Measurements from ENCODE around the gene ADAMTSL1. TPM values are rescaled to one million over a fixed set of nuclear protein-coding genes. Genes with fewer than 3 reads are reported as not detected.

Gene ADAMTSL1
- total and polyA plus RNA-seq, 2 donors (not counting 3 experiments of a cell fraction or from before 2014, with no cell fraction given), result 15.0 to 18.4 TPM

DNA sequence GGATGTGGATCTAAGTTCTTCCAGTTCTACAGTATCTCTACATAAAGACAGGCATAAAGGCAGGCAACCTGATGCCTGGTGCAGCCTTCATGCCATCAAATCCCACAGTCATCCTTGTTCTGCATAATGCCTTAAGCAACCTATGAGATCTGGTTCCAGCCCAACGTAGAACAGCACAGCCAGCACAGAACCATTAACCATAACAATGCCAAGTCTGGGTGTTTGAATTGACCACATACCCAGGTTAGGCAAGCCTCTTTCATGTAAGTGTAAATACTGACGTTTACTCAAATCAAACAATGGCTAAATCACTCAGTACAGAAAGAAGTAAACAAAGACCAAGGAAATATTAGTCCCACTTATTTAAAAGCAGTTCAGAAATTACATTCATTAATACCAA is 195.0 kb downstream of the ADAMTSL1 start:
- Histone ChIP-seq H3K9me3 (replicated peaks; ENCODE audit: control insufficient read depth, insufficient read depth, low read length) (no peaks in the 10 kb centered on the region), H3K9ac (replicated peaks; ENCODE audit: extremely low read depth, insufficient read depth, low read length) (no peak overlapping the region), H3K4me2 (ENCODE audit: insufficient read depth, low read length) (no peak overlapping the region), H3K4me1 (ENCODE audit: control insufficient read depth, extremely low read depth, insufficient read depth, low read length) (no peaks in the 10 kb centered on the region), H3K4me3 (replicated peaks in 1 of 3; ENCODE audit: insufficient read depth in 1 of 3, low read depth in 1 of 3, low read length in 3 of 3) (no peak overlapping the region), H4K20me1 (replicated peaks; ENCODE audit: control insufficient read depth, extremely low read depth, insufficient read depth, low read length) (no peaks in the 10 kb centered on the region), H3K9me1 (replicated peaks; ENCODE audit: control insufficient read depth, extremely low read depth, insufficient read depth, low read length) (no peaks in the 10 kb centered on the region), H3K79me2 (ENCODE audit: control insufficient read depth, insufficient read depth, low read length) (no peaks in the 10 kb centered on the region), H3K36me3 (ENCODE audit: control insufficient read depth in 2 of 2, extremely low read depth in 1 of 2, insufficient read depth in 2 of 2, low read length in 2 of 2) (no peaks in the 10 kb centered on the region), H3K27me3 (ENCODE audit: control insufficient read depth in 2 of 2, insufficient read depth in 2 of 2, low read length in 2 of 2) (no peaks in the 10 kb centered on the region), H3K27ac (ENCODE audit: insufficient read depth, low read depth, low read length) (no peak overlapping the region), H2AFZ (ENCODE audit: low read depth, low read length) (no peak overlapping the region)
- TF ChIP-seq POLR2A (IDR thresholded peaks at IDR 0.05; ENCODE audit: low read depth, low read length) (no peak), GATA2 (IDR thresholded peaks at IDR 0.05; ENCODE audit: insufficient read depth, insufficient read length, low read depth, low read length) (no peak), POLR2AphosphoS5 (IDR thresholded peaks at IDR 0.05; ENCODE audit: insufficient read depth, low read depth, low read length) (no peak)
- TF ChIP-seq, protein P1, sequence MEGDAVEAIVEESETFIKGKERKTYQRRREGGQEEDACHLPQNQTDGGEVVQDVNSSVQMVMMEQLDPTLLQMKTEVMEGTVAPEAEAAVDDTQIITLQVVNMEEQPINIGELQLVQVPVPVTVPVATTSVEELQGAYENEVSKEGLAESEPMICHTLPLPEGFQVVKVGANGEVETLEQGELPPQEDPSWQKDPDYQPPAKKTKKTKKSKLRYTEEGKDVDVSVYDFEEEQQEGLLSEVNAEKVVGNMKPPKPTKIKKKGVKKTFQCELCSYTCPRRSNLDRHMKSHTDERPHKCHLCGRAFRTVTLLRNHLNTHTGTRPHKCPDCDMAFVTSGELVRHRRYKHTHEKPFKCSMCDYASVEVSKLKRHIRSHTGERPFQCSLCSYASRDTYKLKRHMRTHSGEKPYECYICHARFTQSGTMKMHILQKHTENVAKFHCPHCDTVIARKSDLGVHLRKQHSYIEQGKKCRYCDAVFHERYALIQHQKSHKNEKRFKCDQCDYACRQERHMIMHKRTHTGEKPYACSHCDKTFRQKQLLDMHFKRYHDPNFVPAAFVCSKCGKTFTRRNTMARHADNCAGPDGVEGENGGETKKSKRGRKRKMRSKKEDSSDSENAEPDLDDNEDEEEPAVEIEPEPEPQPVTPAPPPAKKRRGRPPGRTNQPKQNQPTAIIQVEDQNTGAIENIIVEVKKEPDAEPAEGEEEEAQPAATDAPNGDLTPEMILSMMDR (IDR thresholded peaks at IDR 0.05; ENCODE audit: extremely low read depth in 1 of 2, insufficient read depth in 1 of 2, low read depth in 1 of 2, low read length in 2 of 2), result no peak
- CTCF ChIA-PET, result interaction anchor here (1.4 kb wide), 1 partner anchor 9 kb away, joined by 3 read pairs; no protein-coding TSS in a partner anchor
- no TSS peak for BruUV-seq (replicated peaks)
- POLR2A ChIA-PET, result no interaction called here
- DNase-seq (ENCODE audit: low read depth, low spot score), result no peak
- FAIRE-seq, result no peak
- dilution Hi-C loops (cut with MboI; ENCODE audit: extremely low pct_ligation_motif_present, low sequenced_read_pairs), result no loop called here
- intact Hi-C loops (cut with micrococcal nuclease), result no loop called here

GRCh38 chr9:18672706-18673105 is 198.8 kb downstream of the ADAMTSL1 start:
- peaks cover 2% of the 10 kb centered on the region for H3K4me1 ChIP-seq (ENCODE audit: control insufficient read depth, extremely low read depth, insufficient read depth, low read length)
- intact Hi-C loops (cut with micrococcal nuclease) (no loop called here), dilution Hi-C loops (cut with MboI; ENCODE audit: extremely low pct_ligation_motif_present, low sequenced_read_pairs) (no loop called here)
- H3K79me2 ChIP-seq (ENCODE audit: control insufficient read depth, insufficient read depth, low read length), result no peaks in the 10 kb centered on the region
- ChIA-PET CTCF (no interaction called here), POLR2A (no interaction called here)
- H3K36me3 ChIP-seq (ENCODE audit: control insufficient read depth in 2 of 2, extremely low read depth in 1 of 2, insufficient read depth in 2 of 2, low read length in 2 of 2), result no peaks in the 10 kb centered on the region
- DNase-seq (ENCODE audit: low read depth, low spot score) (no peak), FAIRE-seq (no peak)
- H3K4me3 ChIP-seq (replicated peaks in 1 of 3; ENCODE audit: insufficient read depth in 1 of 3, low read depth in 1 of 3, low read length in 3 of 3), result no peak overlapping the region
- no peaks in the 10 kb centered on the region for H3K9me1 ChIP-seq (replicated peaks; ENCODE audit: control insufficient read depth, extremely low read depth, insufficient read depth, low read length)
- no peaks in the 10 kb centered on the region for H3K9me3 ChIP-seq (replicated peaks; ENCODE audit: control insufficient read depth, insufficient read depth, low read length)
- H4K20me1 ChIP-seq (replicated peaks; ENCODE audit: control insufficient read depth, extremely low read depth, insufficient read depth, low read length), result no peaks in the 10 kb centered on the region
- no peak for TF ChIP-seq GATA2 (IDR thresholded peaks at IDR 0.05; ENCODE audit: insufficient read depth, insufficient read length, low read depth, low read length)
- TF ChIP-seq, protein P1 (IDR thresholded peaks at IDR 0.05; ENCODE audit: extremely low read depth in 1 of 2, insufficient read depth in 1 of 2, low read depth in 1 of 2, low read length in 2 of 2), result no peak
- no peak for TF ChIP-seq FOS (IDR thresholded peaks at IDR 0.05; ENCODE audit: borderline replicate concordance, insufficient read depth, low read length)
- no peak for TF ChIP-seq JUN (IDR thresholded peaks at IDR 0.05; ENCODE audit: borderline replicate concordance, insufficient read depth, insufficient read length, low read depth)
- no peak for TF ChIP-seq POLR2AphosphoS5 (IDR thresholded peaks at IDR 0.05; ENCODE audit: insufficient read depth, low read depth, low read length)
- TF ChIP-seq, protein P2, sequence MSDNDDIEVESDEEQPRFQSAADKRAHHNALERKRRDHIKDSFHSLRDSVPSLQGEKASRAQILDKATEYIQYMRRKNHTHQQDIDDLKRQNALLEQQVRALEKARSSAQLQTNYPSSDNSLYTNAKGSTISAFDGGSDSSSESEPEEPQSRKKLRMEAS (IDR thresholded peaks at IDR 0.05; ENCODE audit: insufficient read depth, insufficient read length), result no peak
- TF ChIP-seq POLR2A (IDR thresholded peaks at IDR 0.05; ENCODE audit: low read depth, low read length), result no peak
- TF ChIP-seq MYC (IDR thresholded peaks at IDR 0.05; ENCODE audit: low read depth, low read length), result no peak
- no peak for TF ChIP-seq EZH2 (IDR thresholded peaks at IDR 0.05; ENCODE audit: borderline replicate concordance, low read depth, low read length, severe bottlenecking)
- no peaks in the 10 kb centered on the region for H3K27me3 ChIP-seq (ENCODE audit: control insufficient read depth in 2 of 2, insufficient read depth in 2 of 2, low read length in 2 of 2)
- no peak overlapping the region for H2AFZ ChIP-seq (ENCODE audit: low read depth, low read length)
- H3K9ac ChIP-seq (replicated peaks; ENCODE audit: extremely low read depth, insufficient read depth, low read length), result no peak overlapping the region
- H3K27ac ChIP-seq (ENCODE audit: insufficient read depth, low read depth, low read length), result no peak overlapping the region
- BruUV-seq (replicated peaks), result no TSS peak
- H3K4me2 ChIP-seq (ENCODE audit: insufficient read depth, low read length), result no peak overlapping the region
